Suprapubic skin (tissue), 4 donors: ENCODE results near the gene RRP9.

Experiments
- EP300 ChIP-seq: sonication (generic); formaldehyde crosslinking; IDR thresholded peaks from one replicate; pipeline ENCODE4 v1.6.1; 2017; ENCODE audit warnings: antibody characterized with exemption
- POLR2AphosphoS5 ChIP-seq, 3 donors: sonication (generic); formaldehyde crosslinking; IDR thresholded peaks; one replicate each; pipeline ENCODE4 v1.6.1; 2017; ENCODE audit warnings: antibody characterized with exemption in 3 of 3
- TF ChIP-seq, protein P1 (sequence below), 2 donors: fragments of 200-600 bp in 1 of 2; fragments of 450-650 bp in 1 of 2; sonication (generic) in 1 of 2; IDR thresholded peaks; one replicate each; pipeline ENCODE4 v1.5.1; 2016 to 2019; ENCODE audit warnings: antibody characterized with exemption in 2 of 2, mild to moderate bottlenecking in 1 of 2, moderate library complexity in 1 of 2

DNA sequence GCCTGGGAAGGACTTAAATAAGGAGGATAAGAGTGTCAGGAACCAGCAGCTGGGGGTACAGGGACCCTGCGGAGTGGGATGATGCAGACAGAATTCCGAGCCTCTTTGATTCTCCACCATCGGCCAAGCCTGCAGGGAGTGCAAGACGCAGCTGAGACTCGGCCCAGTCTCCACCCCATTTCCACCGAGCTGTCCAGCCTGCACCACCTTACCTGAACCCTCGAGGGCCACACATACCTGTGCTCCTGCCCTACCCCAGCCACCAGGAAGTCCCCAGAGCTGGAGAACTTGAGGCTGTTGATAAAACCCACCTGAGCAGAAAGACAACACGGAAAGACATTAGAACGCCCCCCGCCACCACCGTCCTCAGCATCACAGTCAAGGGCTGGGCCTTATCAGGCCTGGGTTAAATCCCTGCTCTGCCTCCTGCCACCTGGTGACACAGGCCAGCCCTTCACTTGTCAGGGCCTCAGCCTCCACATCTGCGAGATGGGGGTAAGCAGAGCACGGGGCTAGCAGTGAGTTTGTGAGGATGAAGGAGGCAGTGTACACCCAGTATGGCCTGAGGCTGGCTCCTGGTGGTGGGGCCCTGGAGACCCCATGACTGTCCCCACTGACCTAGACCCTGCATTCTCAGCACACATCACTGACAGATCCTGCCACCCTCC, 8.1 kb downstream of the RRP9 start:
- TF ChIP-seq, protein P1, sequence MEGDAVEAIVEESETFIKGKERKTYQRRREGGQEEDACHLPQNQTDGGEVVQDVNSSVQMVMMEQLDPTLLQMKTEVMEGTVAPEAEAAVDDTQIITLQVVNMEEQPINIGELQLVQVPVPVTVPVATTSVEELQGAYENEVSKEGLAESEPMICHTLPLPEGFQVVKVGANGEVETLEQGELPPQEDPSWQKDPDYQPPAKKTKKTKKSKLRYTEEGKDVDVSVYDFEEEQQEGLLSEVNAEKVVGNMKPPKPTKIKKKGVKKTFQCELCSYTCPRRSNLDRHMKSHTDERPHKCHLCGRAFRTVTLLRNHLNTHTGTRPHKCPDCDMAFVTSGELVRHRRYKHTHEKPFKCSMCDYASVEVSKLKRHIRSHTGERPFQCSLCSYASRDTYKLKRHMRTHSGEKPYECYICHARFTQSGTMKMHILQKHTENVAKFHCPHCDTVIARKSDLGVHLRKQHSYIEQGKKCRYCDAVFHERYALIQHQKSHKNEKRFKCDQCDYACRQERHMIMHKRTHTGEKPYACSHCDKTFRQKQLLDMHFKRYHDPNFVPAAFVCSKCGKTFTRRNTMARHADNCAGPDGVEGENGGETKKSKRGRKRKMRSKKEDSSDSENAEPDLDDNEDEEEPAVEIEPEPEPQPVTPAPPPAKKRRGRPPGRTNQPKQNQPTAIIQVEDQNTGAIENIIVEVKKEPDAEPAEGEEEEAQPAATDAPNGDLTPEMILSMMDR (IDR thresholded peaks at IDR 0.05) = no peak
- TF ChIP-seq EP300 = no peak
- no peak for TF ChIP-seq POLR2AphosphoS5 (IDR thresholded peaks at IDR 0.05)
